Middle frontal gyrus (tissue), 1 donor: ENCODE data around the gene FGF10.

Source experiments
- DNase-seq: peaks from one replicate; pipeline ENCODE4 v3.0.0-alpha.2; 2015; ENCODE audit warnings: low spot score; ENCODE audit errors: extremely low spot score

Gene FGF10

GRCh38 chr5:44389090-44389822, at the start of gene FGF10:
TSS of gene FGF10 (minus strand) at chr5:44389420. CDS start at chr5:44388682, 738 bp downstream.
- no peak for DNase-seq

DNA sequence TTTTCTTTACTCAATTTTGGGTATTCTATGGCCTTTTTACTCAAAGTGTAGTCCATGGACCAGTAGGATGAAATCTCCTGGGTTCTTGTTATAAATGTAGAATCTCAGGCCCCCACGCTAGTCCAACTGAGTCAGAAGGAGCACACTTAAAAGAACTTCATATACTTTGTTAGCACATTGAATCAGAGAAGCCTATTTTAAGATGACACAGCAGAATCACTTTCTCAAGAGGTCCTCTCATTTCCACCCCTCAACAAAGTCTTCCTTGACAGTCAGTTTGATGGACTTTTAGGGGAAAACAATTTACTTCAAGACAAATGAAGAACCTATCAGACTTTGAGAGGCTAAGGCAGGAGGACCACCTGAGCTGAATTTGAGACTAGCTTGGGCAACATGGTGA, 37.7 kb upstream of the FGF10 start:
- DNase-seq: no peak

DNA sequence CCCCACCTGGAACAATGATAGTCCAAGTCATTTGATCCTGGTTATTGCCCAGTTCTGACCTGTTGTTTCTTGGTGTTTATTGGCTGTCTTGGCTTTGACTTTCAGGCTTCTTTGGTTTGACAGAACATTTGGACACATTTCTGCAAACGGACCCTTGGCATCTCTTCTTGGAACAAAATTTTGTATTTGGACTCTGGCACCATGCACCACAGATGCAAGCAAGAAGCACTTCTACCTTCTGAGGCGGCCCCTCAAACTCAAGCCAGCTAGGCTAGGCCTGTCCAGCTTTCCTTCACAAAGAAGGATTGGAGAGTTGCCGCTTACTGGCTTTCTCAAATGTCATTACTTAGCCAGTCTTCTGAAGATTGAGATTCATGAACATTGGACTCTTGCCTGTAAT, 23.1 kb upstream of the FGF10 start:
- DNase-seq: no peak

DNA sequence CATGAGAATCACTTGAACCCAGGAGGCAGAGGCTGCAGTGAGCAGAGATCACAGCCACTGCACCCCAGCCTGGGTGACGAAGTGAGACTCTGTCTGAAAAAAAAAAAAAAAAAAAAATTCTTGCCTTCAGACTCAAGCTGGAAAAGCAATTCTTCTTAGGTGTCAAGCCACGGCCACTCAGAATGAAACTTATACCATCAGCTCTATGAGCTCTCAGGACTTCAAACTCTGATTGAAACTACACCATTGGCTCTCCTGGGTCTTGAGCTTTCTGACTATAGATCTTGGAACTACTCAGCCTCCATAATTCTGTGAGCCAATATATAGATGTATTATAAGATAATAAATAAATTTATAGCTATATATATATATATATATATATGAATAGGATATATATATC, 12.9 kb upstream of the FGF10 start:
- no peak for DNase-seq

- no peak for DNase-seq
Observed at GRCh38 chr5:44401611-44402010, 12.4 kb upstream of the FGF10 start.

GRCh38 chr5:44398382-44398781, 9.2 kb upstream of the FGF10 start:
- DNase-seq: no peak

GRCh38 chr5:44396312-44396711, 7.1 kb upstream of the FGF10 start:
- no peak for DNase-seq

DNA sequence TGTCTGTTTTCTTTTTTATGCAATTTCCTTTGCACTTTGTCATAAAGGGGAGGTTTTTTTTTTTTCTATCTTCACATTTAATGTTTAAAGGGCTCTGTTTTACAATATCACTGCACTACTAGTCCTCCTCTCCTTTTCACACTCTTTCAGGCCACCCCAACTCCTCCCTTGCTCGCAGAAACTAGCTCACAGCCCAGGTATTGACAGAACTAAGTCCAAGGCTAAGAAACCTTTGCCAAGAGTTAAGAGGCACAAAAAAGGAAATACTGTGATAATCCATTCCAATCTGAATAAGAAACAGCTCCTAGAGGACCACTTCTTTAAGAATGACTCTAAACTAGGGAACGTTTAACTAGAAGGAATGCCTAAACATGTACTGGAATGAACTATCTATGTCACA, 1.1 kb upstream of the FGF10 start:
- DNase-seq: no peak

- no peak for DNase-seq
Observed at GRCh38 chr5:44389823-44390143, 563 bp upstream of the FGF10 start.

DNA sequence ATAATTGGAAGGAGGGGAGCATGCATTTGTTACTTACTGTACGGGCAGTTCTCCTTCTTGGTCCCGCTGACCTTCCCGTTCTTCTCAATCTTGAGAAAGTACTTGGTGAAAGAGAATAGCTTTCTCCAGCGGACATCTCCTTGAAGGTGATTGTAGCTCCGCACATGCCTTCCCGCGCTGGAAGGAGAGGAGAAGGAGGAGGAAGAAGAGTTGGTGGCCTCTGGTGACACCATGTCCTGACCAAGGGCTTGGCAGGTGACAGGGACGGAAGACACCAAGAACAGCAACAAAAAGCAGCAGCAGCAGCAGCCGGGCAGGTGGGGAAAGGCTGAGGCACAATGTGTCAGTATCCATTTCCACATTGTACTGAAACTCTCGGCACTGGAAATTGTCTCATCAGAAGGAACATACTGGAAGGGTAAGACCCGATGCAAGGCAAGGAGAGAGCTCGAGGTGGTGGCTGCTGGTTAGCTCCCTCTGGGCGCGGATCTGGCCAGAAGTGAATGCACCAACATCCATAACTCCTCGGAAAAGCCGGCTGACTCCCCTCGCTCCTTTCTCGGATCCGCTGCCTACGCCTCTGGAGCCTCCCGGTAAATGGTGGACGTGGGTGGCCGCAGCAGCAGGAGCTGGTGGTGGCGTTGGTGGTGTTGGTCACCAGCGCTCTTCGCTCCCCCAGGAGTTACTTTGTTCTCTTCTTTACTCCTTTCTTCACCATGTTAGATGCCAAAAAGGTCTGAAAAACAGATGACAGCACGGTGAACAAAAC, 715 bp downstream of the FGF10 start:
- no peak for DNase-seq

GRCh38 chr5:44387921-44388320, 1.3 kb downstream of the FGF10 start:
- no peak for DNase-seq

- DNase-seq: no peak
Observed at GRCh38 chr5:44387406-44387805, 1.8 kb downstream of the FGF10 start.

- DNase-seq: no peak
Observed at GRCh38 chr5:44385291-44385900, 3.8 kb downstream of the FGF10 start.

GRCh38 chr5:44384816-44385215, 4.4 kb downstream of the FGF10 start:
- no peak for DNase-seq

- DNase-seq: no peak
Observed at GRCh38 chr5:44382894-44383293, 6.3 kb downstream of the FGF10 start.

DNA sequence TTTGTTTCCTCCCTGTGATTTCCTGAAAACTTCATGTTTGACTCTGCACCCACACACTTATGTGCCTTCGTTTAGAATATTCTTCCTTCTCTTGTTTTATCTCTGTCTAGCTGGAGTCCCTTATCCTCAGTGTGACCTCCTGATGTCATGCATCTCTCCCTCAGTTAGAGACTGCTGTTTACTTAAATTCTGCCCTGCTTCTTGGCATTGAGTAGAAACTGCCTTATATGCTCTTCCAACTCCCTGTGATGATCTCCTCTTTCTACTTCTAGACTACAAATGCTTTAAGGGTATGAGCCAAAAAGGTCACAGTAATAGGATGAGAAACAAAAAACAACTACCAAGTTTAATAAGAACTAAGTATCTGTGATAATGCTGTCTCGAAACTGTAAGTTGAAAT, 12.2 kb downstream of the FGF10 start:
- no peak for DNase-seq

GRCh38 chr5:44372028-44372427, 17.2 kb downstream of the FGF10 start:
- DNase-seq: no peak

- no peak for DNase-seq
Observed at GRCh38 chr5:44367203-44367602, 22.0 kb downstream of the FGF10 start.

DNA sequence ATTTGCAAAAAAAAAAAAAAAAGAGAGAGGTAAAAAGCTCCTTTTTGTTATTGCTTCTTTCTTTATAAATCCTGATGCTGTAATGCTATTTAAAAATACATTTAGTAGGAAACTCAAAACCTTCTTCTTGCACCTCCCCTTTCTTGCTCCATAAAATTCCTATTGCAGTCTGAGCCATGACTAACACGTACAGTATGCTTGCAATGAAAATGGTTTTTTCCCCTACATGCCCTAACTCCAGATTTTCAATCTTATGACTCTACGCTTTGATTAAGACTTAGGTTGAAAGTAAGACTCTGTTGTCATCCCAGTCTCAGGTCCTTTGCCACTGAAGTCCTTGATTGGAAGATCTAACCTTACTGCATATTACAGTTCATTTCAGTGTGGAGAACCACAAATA, 23.9 kb downstream of the FGF10 start:
- no peak for DNase-seq

- no peak for DNase-seq
Observed at GRCh38 chr5:44364097-44364496, 25.1 kb downstream of the FGF10 start.

GRCh38 chr5:44361342-44362001, 27.7 kb downstream of the FGF10 start:
- no peak for DNase-seq

DNA sequence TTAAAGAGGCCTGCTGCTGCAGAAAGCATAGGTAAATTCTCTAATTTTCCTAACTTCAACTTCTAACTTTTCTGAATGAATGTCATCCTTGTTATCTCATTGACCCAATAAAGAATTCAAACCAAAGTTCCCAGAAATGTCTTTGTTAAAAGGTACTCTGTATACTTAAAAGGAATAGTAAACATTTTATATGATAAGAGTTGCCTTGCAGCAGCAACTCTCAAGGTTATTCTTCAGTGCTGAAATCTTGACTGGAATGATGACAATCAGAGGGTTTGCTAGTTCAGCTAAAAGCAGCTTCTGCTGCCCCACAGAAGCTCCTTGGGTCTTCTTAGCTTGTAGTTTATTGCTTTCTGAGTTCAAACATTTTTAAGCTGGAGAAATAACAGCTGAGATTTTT, 28.3 kb downstream of the FGF10 start:
- no peak for DNase-seq
